Calu3 (cell line): ENCODE results near the gene BDKRB2. TPM values are rescaled to one million over a fixed set of nuclear protein-coding genes. Genes with fewer than 3 reads are reported as not detected.

Experiments used
- BruUV-seq: library from RNA; stranded (reverse); fragments of 400-500 nt; replicated peaks from 2 replicates; lab custom pipeline; 2021; lab: Mats Ljungman, UMichigan
- CTCF ChIA-PET: fragments of 300-600 bp; sonication (Branson Sonifier 250); formaldehyde crosslinking; loops from one replicate; lab custom pipeline; 2022; ENCODE audit warnings: antibody characterized with exemption; lab: Charles Lee
- DNase-seq: peaks from one replicate; pipeline ENCODE4 v3.0.0; 2022
- H3K27ac Mint-ChIP-seq: one replicate; pipeline ENCODE4 v1.8.0; 2022; ENCODE audit warnings: mixed read lengths; ENCODE audit not compliant: unreplicated experiment
- H3K27me3 Mint-ChIP-seq: one replicate; pipeline ENCODE4 v1.8.0; 2022; ENCODE audit warnings: mixed read lengths; ENCODE audit not compliant: unreplicated experiment
- H3K36me3 Mint-ChIP-seq: one replicate; pipeline ENCODE4 v1.8.0; 2022; ENCODE audit warnings: mild to moderate bottlenecking, moderate library complexity, mixed read lengths; ENCODE audit not compliant: insufficient read depth, unreplicated experiment
- H3K4me1 Mint-ChIP-seq: one replicate; pipeline ENCODE4 v1.8.0; 2022; ENCODE audit warnings: mild to moderate bottlenecking, low read depth, mixed read lengths; ENCODE audit not compliant: unreplicated experiment
- H3K4me3 Mint-ChIP-seq: one replicate; pipeline ENCODE4 v1.8.0; 2022; ENCODE audit warnings: mild to moderate bottlenecking, low read depth, moderate library complexity, mixed read lengths; ENCODE audit not compliant: unreplicated experiment
- H3K9me3 Mint-ChIP-seq: one replicate; pipeline ENCODE4 v1.8.0; 2022; ENCODE audit warnings: low read depth, mixed read lengths; ENCODE audit not compliant: unreplicated experiment
- intact Hi-C: fragments of 100-400 bp; cut with micrococcal nuclease; formaldehyde crosslinking; loops from one replicate; pipeline ENCODE4 v1.10.0; 2022; ENCODE audit not compliant: unreplicated experiment
- total RNA-seq: library from RNA; stranded (reverse); gene quantifications from 2 replicates; pipeline ENCODE4 v1.2.3, GENCODE V29; 2022
- TF ChIP-seq, protein P1 (sequence below): fragments of 200-600 bp; IDR thresholded peaks from one replicate; pipeline ENCODE4 v1.8.0; 2022; ENCODE audit warnings: antibody characterized with exemption; ENCODE audit not compliant: unreplicated experiment

The BDKRB2 gene
- total RNA-seq, 1 experiment from 2014 or later, result 0.28 TPM

DNA sequence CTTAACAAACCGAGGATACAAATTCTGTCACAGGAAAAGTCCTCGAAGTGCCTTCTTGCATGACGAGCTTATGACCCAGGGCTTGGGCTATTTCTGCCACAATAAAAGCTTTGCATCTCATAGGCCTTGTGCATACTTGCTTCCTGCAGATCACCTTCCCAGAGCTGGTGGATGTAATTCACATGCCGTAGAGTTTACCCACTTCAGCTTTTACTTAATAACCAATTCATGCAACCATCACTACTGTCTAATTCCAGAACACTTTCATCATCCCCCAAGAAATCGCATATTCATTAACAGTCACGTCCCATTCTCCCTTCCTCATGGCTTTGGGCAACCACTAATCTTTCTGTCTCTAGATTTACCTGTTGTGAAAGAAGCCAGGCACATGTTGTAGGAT, 42.4 kb downstream of the BDKRB2 start:
- peaks cover 3% of the 10 kb centered on the region for H3K9me3 Mint-ChIP-seq
- CTCF ChIA-PET, result no interaction called here

DNA sequence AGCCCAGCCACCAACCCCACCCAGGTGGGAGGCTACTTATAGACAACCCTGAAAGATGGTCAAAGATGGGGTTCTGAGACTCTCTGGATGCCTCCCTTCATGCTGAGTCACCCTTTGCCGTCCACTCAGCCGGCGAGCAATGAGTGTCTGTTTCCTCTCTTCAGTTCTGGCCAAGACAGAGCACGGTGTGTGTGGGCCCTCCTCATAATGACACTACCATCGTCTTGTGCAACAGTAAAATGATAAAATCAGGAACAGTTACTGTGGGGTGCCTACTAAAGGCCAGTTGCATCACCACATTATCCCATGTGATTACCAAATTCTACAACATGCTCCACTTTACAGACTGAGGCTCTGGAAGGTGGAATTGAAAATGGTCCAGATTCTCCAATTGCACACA, 44.4 kb downstream of the BDKRB2 start:
- CTCF ChIA-PET, result no interaction called here
- Mint-ChIP-seq H3K27me3 (peaks cover 21% of the 10 kb centered on the region), H3K4me1 (peaks cover 8% of the 10 kb centered on the region), H3K9me3 (no peaks in the 10 kb centered on the region), H3K36me3 (peaks cover 5% of the 10 kb centered on the region), H3K4me3 (no peak overlapping the region), H3K27ac (no peak overlapping the region)
- intact Hi-C loops, result no loop called here
- TF ChIP-seq, protein P1, sequence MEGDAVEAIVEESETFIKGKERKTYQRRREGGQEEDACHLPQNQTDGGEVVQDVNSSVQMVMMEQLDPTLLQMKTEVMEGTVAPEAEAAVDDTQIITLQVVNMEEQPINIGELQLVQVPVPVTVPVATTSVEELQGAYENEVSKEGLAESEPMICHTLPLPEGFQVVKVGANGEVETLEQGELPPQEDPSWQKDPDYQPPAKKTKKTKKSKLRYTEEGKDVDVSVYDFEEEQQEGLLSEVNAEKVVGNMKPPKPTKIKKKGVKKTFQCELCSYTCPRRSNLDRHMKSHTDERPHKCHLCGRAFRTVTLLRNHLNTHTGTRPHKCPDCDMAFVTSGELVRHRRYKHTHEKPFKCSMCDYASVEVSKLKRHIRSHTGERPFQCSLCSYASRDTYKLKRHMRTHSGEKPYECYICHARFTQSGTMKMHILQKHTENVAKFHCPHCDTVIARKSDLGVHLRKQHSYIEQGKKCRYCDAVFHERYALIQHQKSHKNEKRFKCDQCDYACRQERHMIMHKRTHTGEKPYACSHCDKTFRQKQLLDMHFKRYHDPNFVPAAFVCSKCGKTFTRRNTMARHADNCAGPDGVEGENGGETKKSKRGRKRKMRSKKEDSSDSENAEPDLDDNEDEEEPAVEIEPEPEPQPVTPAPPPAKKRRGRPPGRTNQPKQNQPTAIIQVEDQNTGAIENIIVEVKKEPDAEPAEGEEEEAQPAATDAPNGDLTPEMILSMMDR, result no peak
- BruUV-seq, result no TSS peak
- no peak for DNase-seq

More for the DNA sequence above, 42.4 kb downstream of the BDKRB2 start:
- no peak for DNase-seq
- Mint-ChIP-seq H3K27ac (no peak overlapping the region), H3K36me3 (peaks cover 5% of the 10 kb centered on the region), H3K4me1 (no peaks in the 10 kb centered on the region), H3K27me3 (peaks cover 21% of the 10 kb centered on the region), H3K4me3 (no peak overlapping the region)
- no TSS peak for BruUV-seq
- intact Hi-C loops, result no loop called here
- TF ChIP-seq, protein P1, result no peak

DNA sequence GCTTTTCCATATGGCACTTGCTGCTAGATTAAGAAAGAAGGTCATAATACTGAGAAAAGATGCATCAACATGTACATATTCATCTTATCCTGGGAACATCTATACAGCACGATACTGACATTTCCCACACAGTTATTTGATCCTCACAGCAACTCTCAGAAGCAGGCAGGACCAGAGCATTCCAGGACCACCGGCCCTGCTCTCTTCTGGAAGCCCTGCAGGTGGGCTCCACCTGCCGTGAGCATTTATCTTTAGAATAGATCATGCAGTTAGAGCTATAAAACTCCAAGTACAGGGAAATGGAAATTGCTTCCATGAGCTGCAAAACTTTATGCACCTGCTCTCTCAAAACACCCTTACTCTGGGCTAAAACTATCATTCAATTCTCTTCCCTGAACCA, 45.8 kb downstream of the BDKRB2 start:
- peaks cover 5% of the 10 kb centered on the region for H3K36me3 Mint-ChIP-seq
- TF ChIP-seq, protein P1, result no peak
- H3K4me1 Mint-ChIP-seq, result peaks cover 8% of the 10 kb centered on the region
- CTCF ChIA-PET, result interaction anchor here (0.6 kb wide), 1 partner anchor 37 kb away, joined by 5 read pairs; no protein-coding TSS in a partner anchor
- intact Hi-C loops, result no loop called here
- no TSS peak for BruUV-seq
- no peaks in the 10 kb centered on the region for H3K9me3 Mint-ChIP-seq
- no peak for DNase-seq
- no peak overlapping the region for H3K27ac Mint-ChIP-seq
- peaks cover 21% of the 10 kb centered on the region for H3K27me3 Mint-ChIP-seq
- no peak overlapping the region for H3K4me3 Mint-ChIP-seq

DNA sequence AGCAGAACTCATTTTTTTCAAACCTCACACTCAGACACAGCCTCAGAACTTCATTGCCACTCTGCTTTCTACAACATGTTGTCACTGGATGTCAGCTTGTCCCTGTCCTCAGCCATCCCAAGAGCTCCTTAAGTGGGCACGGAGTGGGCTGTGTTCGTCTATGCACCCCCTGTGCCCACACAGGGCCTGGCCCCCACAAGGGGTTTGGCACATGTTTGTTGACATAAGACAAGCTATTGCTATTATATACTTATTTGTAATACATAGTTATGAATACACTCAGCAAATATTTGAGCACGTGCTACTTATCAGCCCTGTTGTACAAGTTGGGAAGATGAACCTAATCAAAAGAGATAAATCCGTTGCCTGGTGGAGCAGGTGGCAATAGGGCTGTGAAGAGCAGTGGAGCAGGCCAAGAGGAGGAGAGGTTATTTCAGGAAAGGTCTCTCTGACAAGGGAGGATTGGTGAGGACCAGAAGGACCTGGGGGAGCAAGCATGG, 47.1 kb downstream of the BDKRB2 start:
- intact Hi-C loops, result no loop called here
- H3K9me3 Mint-ChIP-seq, result no peaks in the 10 kb centered on the region
- no peak for DNase-seq
- CTCF ChIA-PET, result no interaction called here
- no TSS peak for BruUV-seq
- H3K4me3 Mint-ChIP-seq, result no peak overlapping the region
- H3K27ac Mint-ChIP-seq, result no peak overlapping the region
- H3K36me3 Mint-ChIP-seq, result no peaks in the 10 kb centered on the region
- TF ChIP-seq, protein P1, result no peak
- peaks cover 8% of the 10 kb centered on the region for H3K4me1 Mint-ChIP-seq
- H3K27me3 Mint-ChIP-seq, result peaks cover 18% of the 10 kb centered on the region
